Activated CD8-positive, alpha-beta memory T cell treated with anti-CD3 and anti-CD28 coated beads for 48 hours (primary cell): ENCODE results near the gene PARN.
"Not testable (repeated sequence)": the region's sequence is repeated elsewhere in the genome, so short reads cannot be mapped to it uniquely, and the experiment has no call there.

Source experiments
- DNase-seq, 3 experiments: peaks; one replicate each; pipeline ENCODE4 v3.0.0-alpha.2; 2020; ENCODE audit warnings: low read depth in 2 of 3, low spot score in 2 of 3

PARN gene

GRCh38 chr16:14405611-14406537 lies 224.2 kb downstream of the PARN start:
- DNase-seq, result no peak

- DNase-seq, result not testable (repeated sequence)
These were observed 227.1 kb downstream of the PARN start for GRCh38 chr16:14403001-14403389.

DNA sequence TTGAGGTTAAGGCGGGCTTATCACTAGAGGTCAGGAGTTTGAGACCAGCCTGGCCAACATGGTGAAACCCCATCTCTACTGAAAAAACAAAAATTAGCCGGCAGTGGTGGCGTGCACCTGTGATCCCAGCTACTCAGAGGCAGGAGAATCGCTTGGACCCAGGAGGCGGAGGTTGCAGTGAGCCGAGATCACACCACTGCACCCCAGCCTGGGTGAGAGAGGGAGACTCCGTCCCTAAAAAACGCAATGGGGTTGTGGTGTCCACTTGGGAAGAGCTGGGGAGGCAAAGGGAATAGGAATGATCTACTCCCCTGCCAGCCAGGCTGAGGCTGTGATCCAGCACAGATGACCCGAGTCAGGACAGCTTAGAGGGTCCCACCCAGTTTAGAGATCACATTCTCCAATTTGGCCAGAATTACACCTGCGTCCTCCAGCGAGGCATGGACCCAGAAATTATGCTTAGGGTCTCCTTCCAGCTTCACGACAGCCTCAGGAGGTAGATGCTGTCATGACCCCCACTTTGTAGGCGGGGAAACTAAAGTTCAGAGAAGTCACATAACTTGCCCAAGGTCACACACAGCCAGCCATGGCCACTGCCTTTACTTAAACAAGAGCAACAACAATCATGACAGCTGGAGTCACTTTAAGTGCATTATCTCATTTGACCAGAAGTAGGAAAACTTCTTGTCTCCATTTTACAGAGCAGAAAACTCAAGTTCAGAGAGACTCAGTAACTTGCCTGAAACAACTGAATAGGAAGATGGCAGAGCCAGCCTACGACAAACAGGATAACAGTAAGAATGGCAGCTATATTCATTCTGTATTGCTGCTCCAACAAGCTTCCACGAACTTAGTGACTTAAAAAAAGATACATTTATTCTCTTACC lies 227.7 kb downstream of the PARN start:
- not testable (repeated sequence) for DNase-seq

- not testable (repeated sequence) for DNase-seq
These were observed 228.4 kb downstream of the PARN start for GRCh38 chr16:14401711-14402061.

- not testable (repeated sequence) for DNase-seq
These were observed 228.9 kb downstream of the PARN start for GRCh38 chr16:14400978-14401710.

DNA sequence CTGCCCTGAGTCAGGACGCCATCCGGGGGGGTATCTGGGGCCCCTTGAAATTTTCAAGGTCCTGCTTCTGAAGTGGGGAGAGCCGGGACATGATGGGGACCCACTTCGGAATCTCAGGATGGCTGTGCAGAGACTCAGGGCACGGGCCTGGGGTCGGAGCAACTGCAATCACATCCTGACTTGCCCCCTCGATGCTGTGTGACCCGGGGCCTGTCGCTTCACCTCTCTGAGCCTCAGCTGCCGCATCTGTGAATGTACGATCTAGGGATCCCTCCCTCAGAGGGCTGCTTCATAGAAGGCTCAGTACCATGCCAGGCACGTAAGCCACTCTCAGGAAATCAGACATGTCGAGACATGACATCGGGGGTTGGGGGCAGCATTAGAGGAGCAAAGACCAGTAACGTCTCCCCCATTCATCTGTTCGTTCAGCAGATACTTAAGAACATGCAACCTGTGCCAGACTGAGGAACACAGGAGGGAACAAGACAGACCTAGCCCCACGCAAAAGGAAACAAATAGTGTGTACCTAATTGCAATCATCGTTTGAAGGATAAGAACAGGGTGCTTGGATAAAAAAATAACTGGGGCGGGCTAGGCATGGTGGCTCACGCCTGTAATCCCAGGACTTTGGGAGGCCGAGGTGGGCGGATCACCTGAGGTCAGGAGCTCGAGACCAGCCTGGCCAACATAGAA lies 229.6 kb downstream of the PARN start:
- DNase-seq, result no peak

GRCh38 chr16:14399378-14400284 lies 230.4 kb downstream of the PARN start:
- no peak for DNase-seq

DNA sequence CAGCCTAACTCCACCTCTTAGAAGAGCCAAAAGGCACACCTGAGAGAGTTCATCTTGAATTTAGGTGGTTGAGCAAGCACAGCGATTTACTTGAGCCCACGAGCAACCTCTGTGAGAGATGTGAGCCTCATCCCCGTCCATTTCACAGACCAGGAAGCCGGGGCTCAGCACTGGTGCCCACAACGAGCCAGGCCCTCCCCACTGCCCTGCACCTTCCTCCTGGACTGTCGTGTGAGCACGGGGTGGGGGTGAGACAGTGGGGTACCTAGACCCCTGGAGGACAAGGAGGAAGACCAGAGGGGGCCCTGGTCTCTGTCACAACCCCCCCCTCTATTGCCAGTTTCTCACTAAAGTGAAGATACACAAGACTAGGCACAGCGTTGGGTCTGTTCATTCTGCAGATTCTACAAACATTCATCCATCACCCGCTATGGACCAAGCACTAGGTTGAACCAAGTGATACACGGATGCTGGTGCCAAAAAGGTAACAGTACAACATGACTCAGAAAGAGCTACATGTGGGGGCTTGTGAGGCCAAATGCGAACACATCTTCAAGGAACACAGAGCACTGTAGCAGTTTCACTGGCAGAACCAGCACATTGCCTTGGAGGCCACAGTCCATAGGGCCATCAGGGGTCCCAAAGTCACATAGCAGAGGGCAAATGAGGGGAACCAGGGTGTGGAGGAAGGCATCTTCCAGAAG lies 231.9 kb downstream of the PARN start:
- no peak for DNase-seq

DNA sequence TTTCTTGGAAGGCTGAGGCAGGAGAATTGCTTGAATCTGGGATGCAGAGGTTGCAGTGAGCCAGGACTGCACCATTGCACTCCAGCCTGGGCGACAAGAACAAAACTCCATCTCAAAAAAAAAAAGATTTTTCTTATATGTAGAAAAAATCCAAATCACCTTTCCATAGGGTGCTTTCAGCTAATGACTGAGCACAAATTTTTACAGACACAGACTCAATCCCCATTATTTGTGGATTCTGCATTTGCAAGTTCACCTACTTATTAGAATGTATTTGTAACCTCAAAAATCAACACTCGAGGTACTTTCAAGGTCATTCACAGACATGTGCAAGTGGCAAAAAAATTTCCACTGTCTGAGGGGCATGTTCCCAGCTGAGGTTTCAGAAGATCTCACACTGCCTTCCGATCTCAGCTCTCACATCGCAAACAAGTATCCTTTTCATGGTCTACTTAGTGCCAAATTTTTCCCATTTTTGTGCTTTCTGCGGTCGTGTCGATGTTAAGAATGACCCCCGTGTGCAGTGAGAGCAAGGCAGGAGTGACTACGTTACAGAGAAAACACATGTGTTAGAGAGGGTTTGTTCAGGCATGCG lies 234.3 kb downstream of the PARN start:
- not testable (repeated sequence) for DNase-seq

DNA sequence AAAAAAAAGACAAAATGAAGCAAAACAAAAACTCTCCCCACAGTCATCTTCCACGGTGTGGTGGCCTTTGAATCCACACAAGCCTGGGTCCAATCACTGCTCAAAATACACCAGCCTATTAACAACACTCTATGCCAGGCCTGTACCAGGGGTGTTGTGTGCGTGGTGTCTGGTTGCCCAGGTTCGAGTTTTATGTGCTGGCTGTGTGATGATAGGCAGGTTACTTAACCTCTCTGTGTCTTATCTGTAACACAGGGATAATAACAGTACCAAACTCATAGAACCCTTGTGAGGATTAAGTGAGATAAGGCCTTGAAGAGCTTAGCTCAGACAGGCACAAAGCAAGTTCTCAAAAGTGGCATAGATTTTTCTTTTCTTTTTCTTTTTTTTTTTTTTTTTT lies 235.2 kb downstream of the PARN start:
- no peak for DNase-seq

- DNase-seq, result no peak
These were observed 237.1 kb downstream of the PARN start for GRCh38 chr16:14392960-14393359.

DNA sequence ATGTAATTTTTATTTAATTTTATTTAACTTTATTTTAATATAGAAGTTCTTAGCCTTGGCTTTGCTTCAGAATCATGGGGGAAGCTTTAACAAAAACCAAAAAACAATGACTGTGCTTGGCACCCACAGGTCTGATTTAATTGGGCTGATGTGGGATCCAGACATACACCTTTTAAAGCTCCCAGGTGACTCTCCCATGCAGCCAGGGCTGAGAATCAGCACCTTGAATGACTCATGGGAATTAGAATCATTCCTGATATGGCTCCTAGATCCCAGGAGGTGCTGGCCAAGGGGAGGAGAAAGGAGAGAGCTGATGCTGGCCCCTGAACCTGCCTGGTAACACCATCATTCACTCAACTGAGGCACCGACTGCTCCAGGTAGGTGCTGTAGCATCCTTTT lies 240.7 kb downstream of the PARN start:
- DNase-seq, result no peak

- DNase-seq, result no peak
These were observed 241.8 kb downstream of the PARN start for GRCh38 chr16:14388243-14388642.

- DNase-seq, result no peak
These were observed 243.9 kb downstream of the PARN start for GRCh38 chr16:14386115-14386514.
